ENCODE results near the gene ZNF598.
"Not testable (repeated sequence)": the region's sequence is repeated elsewhere in the genome, so short reads cannot be mapped to it uniquely, and the experiment has no call there.

Gene ZNF598

DNA sequence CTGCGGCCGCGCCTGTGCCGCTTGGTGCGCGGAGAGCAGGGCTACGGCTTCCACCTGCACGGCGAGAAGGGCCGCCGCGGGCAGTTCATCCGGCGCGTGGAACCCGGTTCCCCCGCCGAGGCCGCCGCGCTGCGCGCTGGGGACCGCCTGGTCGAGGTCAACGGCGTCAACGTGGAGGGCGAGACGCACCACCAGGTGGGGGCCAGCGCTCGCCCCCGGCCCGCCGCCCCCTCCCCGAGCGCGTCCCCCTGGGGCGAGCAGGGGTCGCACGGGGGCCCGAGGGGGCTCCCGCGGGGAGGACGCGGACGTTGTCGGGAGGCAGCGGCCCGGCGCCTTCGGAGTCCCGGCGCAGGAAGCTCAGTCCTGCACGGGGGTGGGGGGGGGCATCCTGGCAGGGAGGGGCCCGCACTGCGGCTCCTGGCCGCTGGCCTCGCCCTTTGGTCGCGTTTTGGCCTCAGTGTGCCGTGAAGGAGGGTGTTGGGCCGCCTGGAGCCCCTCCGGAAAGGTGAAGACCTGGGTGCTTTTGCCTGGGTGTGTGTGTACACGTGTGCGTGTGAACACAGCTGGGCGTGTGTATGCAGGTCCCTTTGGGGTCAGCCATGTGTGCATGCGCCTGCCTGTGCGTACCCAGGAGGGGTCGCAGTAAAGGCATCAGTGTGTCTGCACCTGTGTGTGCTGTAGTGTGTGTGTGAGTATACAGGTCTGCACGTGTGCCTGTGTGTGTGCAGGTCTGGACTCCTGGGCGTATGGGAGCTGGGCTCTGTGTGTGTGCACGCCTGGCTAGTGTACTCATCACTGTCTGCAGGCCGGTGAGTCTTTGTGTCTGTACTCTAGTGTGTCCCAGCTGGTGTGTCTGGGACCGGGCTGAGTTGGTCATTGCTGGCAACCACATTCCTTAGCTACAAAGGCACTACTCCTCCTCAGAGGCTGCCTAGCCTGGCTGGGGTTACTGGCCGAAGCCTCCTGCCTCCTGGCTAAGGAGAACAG lies 17.7 kb upstream of the ZNF598 start:
- DNase-seq: peak; percentile 9

DNA sequence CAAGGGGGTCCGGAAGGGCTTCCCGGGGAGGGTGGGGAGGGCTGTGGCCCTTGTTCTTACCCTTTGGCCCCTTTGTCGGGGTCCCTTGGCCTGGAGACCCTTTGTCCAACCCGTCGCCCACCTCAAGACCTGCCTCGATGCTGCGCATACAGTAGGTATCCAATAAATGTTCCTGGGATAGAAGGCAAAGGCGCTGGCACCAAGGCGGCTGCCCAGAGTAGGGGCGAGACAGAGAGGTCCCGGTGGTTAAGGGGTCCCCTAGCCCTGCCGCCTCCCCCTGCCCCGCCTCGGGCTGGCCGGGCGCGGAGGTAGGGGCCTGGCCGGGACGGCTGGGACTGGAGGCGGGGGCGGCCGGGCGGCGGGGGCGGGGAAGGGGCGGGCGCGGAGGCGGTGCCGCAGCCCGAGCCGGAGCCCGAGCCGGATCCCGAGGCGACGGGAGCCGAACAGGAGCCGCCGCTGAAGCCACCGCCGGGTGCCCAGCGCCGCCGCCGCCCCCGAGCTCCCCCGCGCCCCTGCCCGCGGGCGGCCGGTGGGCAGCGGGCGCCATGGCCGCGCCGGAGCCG lies 16.9 kb upstream of the ZNF598 start, which contains the start of gene NHERF2:
NHERF2 (plus strand) TSS at position 442 of the 563 bp plus-strand sequence; CDS start at position 546, 104 bp downstream.
- DNase-seq: peak; percentile 25

DNA sequence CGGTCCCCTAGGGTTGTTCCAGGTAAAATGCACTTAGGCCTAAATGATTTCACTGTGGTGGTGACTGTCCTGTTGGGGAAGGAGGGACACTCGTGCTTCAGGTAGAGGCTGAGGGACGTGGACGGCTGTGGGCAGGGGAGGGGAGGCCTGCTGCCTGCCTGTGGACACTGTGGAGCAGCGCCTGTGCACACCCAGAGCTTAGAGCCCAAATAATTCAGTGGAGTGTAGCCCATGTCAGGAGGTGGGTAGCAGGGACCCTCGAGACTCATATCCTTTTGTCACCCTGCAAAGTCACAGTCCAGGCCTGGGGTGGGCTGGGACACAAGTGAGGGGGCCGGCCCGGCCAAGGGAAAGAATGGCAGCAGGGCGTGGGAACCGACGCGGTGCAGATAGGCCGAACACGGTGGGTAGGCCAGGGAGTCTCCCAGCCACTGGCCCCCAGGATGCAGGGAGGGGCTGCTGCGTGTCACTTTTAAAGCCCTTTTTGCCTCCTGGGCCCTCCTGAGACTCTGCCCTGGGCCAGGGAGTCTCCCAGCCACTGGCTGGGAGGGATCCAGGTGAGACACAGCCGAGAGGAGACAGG lies 16.3 kb upstream of the ZNF598 start:
- DNase-seq: no peak

DNA sequence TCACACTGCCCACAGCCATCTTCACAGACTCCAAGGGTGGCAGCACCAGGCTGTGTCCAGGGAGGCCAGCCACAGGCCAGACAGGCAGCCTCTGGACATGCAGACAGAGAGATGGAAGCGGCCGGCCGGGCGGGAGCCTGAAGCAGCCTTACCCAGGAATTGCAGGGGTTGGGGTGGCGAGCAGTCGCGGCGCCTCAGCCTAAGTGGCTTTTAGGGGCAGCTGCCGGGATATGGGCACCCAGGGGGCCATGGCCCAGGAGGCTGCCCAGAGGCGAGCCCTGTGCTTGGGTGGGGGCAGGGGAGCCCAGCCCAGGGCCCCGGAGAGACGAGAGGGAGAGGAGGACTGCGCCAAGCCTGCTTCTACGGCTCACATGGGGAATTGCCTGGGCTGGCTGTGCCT lies 15.6 kb upstream of the ZNF598 start:
- DNase-seq: no peak

DNA sequence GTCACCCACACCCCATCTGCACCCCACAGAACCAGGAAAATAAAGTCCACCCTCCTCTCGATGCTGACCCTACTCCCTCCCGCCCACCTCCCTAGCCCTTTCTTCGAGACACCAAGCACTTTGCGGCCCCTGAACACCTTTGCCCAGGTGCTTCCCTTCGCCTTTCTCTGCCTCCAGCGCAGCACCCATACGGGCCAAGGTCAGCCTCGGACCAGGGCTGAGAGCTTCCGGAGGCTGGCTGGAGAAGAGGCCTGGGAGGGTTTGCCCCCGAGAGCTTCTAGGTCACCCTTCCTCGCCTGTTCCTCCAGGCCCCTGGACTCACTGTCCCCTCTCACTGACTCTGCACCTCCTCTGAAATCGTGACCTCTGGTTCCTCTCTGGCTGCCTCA lies 14.4 kb upstream of the ZNF598 start:
- DNase-seq: no peak

DNA sequence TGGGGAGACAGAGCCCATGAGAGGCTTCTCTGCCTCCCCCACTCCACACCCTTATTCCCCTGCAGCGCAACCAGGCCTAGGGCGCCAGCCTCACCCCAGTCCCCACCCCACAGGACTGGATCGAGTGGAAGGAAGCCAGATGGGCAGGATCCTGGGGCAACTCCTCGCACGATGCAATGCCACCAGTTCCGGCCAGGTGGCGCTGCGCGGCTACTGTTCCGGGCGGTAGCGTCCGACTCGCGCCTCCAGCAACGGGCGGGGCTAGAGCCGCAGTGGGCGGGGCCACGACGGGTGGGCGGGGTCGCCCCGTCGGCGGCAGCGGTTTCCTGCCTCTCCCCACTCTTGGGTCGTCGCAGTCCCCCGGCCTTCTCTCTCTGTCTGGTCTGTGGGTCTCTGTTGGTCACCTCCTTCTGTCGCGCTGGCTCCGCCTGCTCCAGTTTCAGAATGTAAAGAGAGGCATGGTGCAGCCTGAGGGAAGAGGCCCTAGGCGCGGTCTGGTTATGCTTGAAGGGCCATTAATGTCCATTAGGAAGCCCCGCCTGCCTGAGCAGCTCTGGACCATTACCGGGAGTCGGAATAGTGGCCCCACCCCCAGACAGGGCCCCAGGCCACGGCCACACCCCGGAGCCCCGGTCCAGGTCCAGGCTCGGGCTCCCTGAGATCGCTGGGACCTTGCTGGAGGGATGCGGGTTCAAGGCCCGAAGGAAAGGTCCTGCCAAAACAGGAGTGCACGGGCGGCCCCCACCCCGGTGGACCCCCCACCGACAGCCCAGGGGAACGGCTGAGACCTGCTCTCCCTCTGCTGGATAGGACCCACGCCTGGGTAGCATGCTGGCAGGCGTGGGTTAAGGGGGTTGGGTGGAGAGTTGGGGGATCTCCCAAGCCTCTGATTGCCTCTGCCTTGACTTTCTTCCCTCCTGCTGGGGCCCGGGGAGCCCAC lies 13.7 kb upstream of the ZNF598 start:
- peak; percentile 95 for DNase-seq

DNA sequence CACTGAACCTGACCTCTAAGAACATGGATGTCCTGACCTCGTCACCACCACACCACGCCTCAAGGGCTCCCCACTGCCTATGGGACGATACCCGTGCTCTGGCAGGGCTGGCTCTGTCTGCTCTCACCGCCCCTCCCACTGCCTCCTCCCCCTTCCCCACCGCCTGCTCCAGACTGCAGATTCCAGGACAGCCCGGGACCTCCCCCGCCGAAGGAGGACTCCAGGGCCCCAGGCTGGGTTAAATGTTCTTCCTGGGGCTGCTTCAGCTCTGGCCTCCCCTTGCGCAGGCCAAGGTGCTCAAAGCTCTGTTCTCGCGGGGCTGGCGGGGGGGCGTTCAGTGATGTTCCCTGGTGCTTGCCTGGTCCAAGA lies 13.1 kb upstream of the ZNF598 start:
- DNase-seq: no peak

DNA sequence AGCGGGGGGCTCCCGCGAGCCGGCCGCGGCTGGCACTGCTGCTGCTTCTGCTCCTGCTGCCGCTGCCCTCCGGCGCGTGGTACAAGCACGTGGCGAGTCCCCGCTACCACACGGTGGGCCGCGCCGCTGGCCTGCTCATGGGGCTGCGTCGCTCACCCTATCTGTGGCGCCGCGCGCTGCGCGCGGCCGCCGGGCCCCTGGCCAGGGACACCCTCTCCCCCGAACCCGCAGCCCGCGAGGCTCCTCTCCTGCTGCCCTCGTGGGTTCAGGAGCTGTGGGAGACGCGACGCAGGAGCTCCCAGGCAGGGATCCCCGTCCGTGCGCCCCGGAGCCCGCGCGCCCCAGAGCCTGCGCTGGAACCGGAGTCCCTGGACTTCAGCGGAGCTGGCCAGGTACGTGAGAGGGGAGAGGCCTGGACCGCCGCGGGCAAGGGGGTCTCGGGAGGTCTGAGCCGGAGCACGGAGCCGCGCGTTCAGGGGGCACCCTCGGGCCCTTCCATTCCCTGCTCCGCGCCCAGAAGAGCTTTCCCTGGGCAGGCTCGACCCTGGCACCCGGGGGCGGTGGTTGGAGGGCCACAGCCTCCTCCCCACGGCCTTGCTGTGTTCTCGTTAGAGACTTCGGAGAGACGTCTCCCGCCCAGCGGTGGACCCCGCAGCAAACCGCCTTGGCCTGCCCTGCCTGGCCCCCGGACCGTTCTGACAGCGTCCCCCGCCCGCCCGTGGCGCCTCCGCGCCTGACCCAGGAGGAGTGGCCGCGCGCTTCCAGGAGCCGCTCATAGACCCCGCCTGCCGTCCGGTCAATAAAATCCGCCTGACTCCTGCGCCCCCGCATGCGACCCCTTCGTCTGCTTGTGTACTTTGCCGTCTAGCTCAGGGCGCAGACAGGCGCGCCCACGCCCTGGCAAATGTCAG lies 10.6 kb upstream of the ZNF598 start:
- no peak for DNase-seq

DNA sequence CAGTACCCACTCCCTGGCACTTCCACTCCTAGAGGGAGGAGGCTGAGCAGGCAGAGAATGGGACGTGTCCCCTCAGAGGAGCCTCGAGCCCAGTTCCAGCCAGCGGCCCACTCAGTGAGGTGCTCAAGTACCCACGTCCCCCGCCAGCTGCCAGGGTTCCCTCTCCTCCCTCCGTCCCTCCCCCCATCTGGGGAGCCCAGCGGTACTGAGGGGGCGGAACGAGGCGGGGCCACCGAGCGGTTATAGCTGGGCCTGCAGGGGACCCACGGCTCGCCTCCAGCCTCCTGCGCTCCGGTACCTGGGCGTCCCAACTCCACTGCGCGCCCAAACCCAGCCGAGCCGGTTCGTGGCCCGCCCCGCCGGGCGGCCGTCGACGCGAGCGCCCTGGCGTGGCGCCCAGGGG lies 9.9 kb upstream of the ZNF598 start, which contains the start of gene NPW:
NPW (plus strand) TSS at position 268 of the 403 bp plus-strand sequence.
- DNase-seq: no peak

DNA sequence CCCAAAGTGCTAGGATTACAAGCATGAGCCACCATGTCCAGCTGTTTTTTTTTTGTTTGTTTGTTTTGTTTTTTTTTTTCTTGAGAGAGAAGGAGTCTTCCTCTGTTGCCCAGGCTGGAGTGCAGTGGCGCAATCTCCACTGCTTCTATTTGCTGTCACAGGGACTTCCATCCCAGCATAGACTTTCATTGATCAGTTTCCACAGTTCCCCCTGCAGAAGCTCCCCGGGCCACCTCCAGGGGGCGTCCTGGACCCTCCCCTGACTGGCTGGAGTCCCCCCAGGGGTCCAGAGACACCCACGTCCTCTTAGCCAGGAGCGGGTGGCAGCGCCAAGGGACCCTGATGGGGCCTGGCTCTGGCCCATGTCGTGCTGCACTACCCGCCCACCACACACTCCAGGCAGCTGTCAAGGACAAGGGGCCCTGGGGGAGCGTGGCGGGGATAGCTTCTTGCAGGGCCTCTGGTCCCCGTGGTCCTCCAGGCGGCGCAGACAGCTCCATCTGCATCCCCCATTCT lies 6.8 kb upstream of the ZNF598 start:
- no peak for DNase-seq

DNA sequence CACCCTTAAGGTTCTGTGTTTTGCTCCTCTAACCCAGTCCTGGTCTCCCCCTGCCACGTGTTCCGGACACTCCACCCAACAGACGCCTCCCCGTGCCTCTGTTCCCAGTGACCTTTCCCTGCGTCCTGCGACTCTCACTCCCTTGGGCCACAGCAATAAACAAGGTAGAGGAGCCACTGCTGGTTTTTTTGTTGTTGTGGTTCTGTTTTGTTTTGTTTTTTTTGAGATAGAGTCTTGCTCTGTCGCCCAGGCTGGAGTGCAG lies 6.3 kb upstream of the ZNF598 start:
- no peak for DNase-seq

DNA sequence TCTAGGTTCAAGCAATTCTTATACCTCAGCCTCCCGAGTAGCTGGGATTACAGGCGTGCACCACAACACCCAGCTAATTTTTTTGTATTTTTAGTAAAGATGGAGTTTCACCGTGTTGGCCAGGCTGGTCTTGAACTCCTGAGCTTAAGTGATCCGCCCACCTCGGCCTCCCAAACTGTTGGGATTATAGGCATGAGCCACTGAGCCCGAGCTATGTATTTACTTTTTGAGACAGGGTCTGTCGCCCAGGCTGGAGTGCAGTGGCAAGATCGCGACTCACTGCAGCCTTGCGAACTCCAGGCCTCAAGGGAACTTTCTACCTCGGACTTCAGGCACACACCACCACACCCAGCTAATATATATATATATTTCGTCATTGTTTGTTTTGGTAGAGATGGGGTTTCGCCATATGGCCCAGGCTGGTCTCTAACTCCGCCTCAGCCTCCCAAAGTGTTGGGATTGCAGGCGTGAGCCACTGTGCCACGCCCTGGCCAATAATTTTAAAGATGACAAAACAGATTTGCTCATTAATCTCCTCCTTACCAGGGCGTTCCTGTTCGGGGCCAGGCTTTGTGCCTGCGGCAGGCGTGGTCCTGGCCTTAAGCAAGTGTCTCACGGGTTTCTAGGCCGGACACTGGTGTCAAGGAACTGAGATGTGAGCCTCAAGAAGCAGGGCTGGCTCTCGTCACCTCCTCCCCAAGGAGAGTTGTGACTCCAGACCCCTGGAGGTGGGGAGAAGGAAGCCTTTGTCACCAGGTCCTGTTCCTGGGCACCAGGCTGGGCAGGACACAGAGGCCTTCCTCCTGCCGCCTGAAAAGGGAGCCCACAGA lies 5.7 kb upstream of the ZNF598 start:
- DNase-seq: no peak

DNA sequence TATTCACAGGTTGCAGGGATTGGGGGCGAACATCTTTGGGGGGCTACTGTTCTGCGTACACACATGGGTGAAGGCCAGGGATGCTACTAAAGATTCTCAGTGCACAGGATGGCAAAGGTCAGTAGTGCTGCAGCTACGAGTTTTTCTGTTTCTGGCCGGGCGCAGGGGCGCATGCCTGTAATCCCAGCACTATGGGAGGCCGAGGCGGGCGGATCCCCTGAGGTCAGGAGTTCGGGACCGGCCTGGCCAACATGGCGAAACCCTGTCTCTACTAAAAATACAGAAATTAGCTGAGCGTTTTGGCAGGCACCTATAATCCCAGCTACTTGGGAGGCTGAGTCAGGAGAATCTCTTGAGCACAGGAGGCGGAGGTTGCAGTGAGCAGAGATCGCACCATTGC lies 3.9 kb upstream of the ZNF598 start:
- no peak for DNase-seq

DNA sequence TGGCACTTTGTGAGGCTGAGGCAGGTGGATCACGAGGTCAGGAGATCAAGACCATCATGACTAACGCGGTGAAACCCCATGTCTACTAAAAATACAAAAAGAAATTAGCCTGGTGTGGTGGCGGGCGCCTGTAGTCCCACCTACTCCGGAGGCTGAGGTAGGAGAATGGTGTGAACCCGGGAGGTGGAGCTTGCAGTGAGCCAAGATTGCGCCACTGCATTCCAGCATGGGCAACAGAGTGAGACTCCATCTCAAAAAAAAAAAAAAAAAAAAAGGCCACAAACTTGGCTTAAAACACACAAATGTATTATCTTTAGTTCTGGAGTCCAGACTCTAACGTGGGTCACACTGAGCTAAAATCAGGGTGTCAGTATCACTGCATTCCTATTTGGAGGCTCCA lies 2.1 kb upstream of the ZNF598 start:
- not testable (repeated sequence) for DNase-seq

DNA sequence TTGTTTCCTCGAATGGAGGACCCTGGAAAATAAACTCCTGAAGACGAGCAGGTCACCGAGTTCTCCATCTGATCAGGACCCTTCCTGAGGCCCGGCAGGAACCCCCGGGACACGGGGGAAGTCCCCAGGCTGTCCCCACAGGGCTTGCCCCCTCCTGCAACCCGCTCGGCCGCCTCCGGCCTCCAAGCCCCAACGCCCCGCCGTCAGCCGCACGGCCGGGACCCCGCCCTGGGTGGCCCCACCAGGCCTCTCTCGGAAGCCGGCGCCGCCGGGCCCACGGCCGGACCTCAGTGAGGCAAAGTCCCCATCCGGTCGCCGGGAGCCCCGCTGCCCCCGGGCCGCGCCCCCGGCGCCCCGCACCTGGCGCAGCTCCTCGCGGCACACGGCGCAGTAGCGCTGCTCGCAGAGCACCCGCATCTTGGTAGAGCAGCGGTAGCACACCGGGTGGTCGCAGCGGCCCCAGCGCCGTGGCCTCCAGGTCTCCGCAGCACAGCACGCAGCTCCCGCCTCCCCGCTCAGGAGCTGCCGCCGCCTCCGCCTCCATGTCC lies 383 bp downstream of the ZNF598 start:
- no peak for DNase-seq

DNA sequence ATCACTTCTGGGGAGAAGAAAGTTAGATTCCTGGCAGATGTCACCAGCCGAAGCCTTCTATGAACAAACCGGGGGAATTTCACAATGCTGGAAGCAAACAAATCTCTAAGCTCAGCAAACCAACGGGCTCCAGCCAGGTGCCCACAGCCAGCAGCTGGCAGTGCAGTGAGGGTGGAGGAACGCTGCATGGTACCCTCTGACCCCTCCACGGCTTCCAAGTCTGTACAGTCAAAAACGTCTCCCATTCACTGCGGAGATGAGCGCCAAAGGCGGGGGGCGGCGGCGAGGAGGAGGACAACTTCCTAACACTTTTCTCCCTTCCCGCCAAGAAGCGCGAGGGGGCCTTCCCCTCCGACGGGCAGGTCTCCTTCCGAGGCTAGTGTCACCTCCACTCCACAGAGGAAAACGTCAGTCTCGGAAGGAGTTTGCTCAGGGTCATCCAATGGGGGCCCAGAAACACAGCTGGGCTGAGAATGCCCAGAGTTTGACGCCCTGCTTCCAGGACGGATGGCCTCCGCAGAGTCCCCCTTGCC lies 924 bp downstream of the ZNF598 start:
- DNase-seq: peak; percentile 5

DNA sequence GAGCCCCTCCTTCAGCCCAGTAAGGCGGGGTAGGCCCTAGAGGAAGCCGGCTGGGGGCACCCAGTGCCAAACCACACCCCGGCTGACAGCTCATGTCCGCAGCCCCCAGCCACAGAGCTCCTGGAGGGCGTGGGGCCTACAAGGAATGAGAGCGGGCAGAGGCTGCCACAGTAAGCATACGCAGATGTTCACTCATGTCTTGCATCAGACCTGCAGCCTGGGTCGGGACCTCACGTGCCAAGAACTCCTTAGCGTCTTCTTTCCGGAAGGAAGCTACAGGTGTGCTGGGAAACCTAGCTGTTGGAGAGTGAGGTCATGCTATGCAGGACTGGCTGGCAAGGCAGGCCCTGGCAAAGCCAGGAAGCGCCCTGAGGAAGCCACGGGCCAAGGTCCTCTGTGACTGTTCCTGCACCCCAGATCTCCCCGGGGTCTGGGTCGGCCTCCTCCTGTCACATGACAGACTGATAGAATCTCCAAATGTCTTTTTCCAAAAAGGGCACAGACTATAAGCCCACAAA lies 1.6 kb downstream of the ZNF598 start:
- no peak for DNase-seq

DNA sequence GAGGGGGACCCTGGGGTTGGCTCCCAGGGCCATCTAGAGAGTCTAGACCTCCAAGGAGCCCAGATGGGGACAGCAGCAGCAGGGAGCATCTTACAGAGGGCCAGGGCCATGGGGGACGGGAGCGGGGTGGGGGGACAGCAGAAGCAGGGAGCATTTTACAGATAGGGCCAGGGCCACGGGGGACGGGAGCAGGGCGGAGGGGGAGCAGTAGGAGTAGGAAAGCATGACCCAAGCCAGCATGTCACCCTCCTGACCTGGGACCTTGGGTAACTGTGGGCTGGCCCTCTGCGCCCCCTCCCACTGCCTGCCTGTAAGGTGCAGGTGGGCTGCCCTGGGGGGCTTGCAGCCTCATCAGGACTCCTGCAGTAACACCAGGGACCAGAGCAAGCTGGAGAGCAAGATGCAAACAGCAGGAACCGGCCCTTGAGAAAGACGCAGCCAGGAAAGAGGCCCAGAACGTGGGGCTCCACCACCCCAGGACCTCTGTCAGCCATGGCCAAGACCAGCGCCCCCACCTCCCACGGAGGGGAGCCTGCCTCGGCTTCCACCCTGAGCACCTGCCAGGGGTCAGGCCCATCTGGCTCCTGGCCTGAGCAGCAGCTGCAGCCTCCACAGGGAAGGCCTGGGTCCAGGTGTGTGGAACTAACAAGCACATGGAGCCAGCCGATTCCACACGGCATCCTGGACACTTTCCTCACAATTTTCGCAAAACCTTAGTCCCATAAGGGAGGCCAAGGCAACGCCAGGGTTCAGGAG lies 2.4 kb downstream of the ZNF598 start:
- DNase-seq: no peak

DNA sequence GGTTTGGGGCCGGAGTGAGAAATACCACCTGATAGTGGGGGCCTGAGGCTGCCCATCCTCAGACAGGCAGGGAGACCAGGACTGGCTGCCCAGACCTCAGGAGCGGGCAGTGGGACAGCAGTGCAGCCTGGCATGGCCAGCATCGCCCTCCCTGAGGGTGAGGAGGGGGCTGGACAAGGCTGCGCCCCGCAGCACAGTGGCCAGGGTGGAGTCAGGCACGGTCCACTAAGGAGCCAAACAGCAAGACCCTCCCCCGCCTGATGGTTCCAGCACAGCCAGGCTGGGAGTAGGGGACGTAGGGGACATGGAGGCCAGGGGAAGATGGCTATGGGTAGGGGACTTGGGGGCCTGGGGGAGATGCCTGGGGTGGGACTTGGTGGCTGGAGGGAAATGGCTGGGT lies 3.3 kb downstream of the ZNF598 start:
- DNase-seq: no peak

All from activated effector memory CD4-positive, alpha-beta T cell treated with Interleukin-2 at 50 U/mL for 16 hours (primary cell).